NCI-H1694 (cell line): ENCODE data around the gene AFF3.

ENCODE experiments used
- DNase-seq: peaks from one replicate; lab custom pipeline; 2025; lab: John Stamatoyannopoulos, UW

AFF3 gene

GRCh38 chr2:99857867-99858444 lies 284.4 kb downstream of the AFF3 start:
- no peak for DNase-seq

- DNase-seq: no peak
Observed at GRCh38 chr2:99857372-99857771, 285.0 kb downstream of the AFF3 start.

DNA sequence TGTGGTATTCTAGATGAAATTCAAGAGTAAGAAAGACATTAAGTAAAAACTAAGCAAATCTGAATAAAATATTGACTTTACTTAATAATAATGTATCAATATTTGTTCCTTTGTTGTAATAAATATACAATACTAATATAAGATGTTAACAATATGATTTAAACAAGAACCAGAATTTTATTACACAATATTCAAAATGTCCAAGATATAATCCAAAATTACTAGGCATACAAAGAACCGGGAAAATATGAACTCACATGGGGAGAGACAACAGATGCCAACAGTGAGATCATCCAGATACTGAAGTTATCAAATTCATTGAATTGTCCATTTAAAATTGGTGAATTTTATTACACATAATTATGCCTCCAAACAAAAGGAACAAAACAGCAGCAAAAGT lies 286.3 kb downstream of the AFF3 start:
- DNase-seq: no peak

GRCh38 chr2:99854236-99854852 lies 288.0 kb downstream of the AFF3 start:
- DNase-seq: no peak

GRCh38 chr2:99852956-99853355 lies 289.4 kb downstream of the AFF3 start:
- DNase-seq: no peak

GRCh38 chr2:99852376-99852934 lies 289.9 kb downstream of the AFF3 start:
- no peak for DNase-seq

GRCh38 chr2:99851811-99852210 lies 290.6 kb downstream of the AFF3 start:
- no peak for DNase-seq

GRCh38 chr2:99851089-99851488 lies 291.3 kb downstream of the AFF3 start:
- DNase-seq: no peak

DNA sequence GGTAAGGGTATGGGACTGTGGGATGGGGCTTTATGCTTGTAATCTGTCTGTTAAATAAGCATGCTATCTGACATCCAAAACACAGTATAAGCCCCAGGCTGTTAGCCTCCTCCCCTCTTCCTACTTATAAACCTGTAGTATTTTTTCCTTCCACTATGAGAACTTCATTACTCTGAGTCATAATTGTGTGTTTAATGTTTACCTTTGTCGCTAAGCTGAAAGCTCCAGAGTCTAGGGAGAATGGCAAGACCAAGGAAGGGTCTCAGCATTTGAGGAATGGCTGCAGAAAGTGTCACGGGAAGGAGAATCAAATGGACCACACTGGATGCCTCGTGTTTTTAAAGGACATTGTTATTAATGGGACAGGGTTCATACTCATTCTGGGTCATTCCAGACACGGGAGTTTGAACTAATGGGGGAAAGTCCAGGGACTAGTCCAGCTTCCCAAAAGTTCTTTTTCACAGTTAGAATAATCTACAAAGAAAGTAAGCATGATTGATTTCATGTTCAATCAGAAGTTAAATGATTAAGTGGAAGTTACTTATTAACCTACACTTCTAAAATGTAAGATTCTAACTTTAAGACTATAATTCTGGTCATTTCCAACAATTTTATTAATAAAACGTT lies 292.2 kb downstream of the AFF3 start:
- no peak for DNase-seq

GRCh38 chr2:99846462-99847107 lies 295.8 kb downstream of the AFF3 start:
- DNase-seq: no peak

GRCh38 chr2:99845296-99845695 lies 297.1 kb downstream of the AFF3 start:
- DNase-seq: no peak

GRCh38 chr2:99842451-99842850 lies 299.9 kb downstream of the AFF3 start:
- DNase-seq: no peak

DNA sequence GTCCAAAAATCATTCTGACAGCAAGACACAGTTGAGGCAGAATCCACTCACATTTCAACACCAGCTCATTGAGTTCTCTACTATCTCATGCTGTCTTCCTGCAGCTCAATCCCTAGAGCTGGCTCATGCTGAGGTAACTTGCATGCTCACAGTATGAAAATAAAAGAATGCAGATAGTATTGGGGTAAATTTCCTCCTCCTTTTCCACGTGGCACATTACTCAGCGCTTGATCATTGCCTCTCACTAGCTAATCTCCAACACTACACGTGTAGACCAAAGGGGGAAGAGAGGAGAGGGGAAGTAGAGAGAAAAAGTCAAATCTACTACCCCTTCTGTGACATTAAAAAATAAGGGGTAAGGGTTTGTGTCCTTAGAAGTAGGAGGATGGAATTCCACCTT lies 300.6 kb downstream of the AFF3 start:
- DNase-seq: no peak

DNA sequence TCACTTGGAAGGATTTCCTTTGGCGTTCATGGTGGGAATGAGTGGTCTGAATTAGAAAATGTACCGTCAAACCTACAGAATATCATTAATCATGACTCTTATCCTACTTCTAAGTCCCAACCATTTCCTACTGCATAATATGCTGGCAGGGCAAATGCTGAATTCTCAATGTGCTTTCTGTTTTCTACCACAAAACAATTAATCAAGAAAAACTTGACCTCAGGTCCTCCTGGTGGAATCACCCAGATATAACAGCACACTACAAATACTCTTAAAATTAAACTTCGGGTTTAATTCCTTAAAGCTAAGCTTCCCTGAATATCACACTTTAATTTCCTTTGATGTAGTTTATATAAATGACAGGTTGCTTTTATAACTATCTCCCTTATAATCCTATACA lies 301.6 kb downstream of the AFF3 start:
- DNase-seq: no peak

- peak; percentile 80 for DNase-seq
Observed at GRCh38 chr2:99836690-99837605, 305.4 kb downstream of the AFF3 start.

DNA sequence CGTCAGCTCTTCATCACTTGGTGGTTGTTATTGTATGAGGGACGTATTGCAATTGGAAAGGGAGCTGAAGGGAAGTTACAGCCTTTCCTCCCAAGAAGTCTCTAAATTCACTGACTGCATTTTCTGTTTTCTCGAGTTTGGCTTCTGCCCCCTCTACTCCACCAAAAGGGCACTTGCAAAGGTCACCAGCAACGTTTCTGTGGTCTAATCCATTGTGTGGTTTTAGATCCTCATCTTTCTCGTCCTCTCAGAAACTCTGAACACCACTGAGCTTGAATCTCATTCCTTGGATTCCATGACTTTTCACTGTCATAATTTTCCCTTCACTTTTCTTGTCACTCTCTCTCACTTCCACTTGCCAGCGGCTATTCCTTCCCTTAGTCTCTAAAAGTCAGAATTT lies 308.0 kb downstream of the AFF3 start:
- no peak for DNase-seq

GRCh38 chr2:99833586-99834201 lies 308.7 kb downstream of the AFF3 start:
- no peak for DNase-seq

DNA sequence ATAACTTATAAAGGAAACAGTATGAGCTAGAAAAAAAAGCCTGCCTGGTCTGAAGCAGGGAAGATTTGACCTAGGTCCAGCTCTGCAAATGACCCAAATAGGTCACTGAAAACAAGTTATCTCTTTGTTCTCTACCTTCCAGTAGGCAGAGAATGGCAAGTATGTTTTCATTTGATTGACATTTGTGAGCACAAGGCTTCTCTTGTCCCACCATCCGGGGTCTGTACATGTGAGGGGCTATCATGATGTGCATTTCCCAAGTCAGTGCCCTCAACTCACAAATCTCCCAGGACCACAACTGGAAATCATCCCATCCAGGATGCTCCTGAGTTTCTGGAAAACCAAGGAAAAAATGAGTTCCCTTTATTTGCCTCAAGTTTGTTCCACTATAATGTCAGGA lies 309.5 kb downstream of the AFF3 start:
- no peak for DNase-seq

DNA sequence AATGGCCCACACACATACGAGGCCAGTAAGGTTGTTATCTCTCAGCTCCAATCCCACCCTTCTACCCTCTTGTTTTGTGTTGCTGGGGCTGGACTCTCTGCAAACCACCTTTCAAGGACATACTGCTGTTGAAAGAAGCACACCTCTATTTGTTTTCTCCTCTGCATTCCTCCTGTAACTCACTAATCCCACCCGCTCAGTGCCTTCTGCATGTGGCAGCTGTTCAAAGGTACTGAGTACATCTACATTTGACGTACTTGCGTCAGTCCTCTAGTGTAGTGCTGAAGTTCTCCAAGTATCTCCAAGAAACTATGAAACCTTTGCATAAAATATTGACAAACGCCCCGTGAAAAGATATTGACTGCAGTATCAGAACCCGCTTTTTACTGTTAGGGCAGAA lies 310.6 kb downstream of the AFF3 start:
- DNase-seq: no peak

DNA sequence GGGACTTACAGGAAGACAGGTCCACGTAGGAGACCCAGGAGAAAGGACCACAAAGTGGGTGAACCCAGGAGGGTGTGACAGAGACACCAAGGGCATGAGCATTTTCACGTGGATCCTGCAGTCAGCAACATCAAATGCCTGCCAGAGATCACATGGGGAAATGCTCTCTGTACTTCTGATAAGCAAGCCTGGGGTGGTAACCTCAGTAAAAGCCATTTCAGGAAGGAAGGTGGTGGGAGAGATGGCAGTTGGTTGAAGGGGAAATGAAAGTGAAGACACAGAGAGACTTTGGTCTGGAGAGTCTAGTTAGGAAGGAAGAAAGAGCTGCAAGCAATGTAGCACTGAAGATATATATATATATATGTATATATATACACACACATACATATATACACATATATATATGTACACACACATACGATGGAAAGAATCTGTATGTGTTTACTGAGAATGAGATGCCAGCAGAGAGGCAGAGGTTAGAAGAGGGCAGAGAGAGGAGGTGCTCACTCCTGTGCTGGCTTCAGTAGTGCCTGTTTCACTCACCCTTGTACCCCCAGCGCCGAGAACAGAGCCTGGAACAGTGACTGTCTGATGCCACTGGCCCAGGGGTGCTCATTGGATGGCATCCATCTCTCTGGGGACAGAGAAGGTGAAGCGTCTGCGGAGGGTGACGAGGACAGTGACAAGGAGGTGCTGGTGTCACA lies 314.9 kb downstream of the AFF3 start:
- no peak for DNase-seq

GRCh38 chr2:99825630-99826029 lies 316.8 kb downstream of the AFF3 start:
- DNase-seq: no peak
